Measurements from ENCODE around the gene B3GALT5.

Gene B3GALT5

GRCh38 chr21:39645331-39645730 is 32.6 kb downstream of the B3GALT5 start:
- no peak for DNase-seq (ENCODE audit: low read depth)

GRCh38 chr21:39647476-39647875 is 34.7 kb downstream of the B3GALT5 start:
- no peak for DNase-seq (ENCODE audit: low read depth)

- no peak for DNase-seq (ENCODE audit: low read depth)
These were observed 36.1 kb downstream of the B3GALT5 start for GRCh38 chr21:39648879-39649278.

- DNase-seq (ENCODE audit: low read depth) = no peak
These were observed 36.8 kb downstream of the B3GALT5 start for GRCh38 chr21:39649526-39649925.

GRCh38 chr21:39650306-39650705 is 37.6 kb downstream of the B3GALT5 start:
- no peak for DNase-seq (ENCODE audit: low read depth)

- DNase-seq (ENCODE audit: low read depth) = no peak
These were observed 38.1 kb downstream of the B3GALT5 start for GRCh38 chr21:39650801-39651200.

- DNase-seq (ENCODE audit: low read depth) = no peak
These were observed 38.5 kb downstream of the B3GALT5 start for GRCh38 chr21:39651206-39651605.

GRCh38 chr21:39654951-39655350 is 42.2 kb downstream of the B3GALT5 start:
- no peak for DNase-seq (ENCODE audit: low read depth)

GRCh38 chr21:39655589-39655988 is 42.8 kb downstream of the B3GALT5 start:
- DNase-seq (ENCODE audit: low read depth) = no peak

GRCh38 chr21:39656209-39656608 is 43.5 kb downstream of the B3GALT5 start:
- DNase-seq (ENCODE audit: low read depth) = no peak

- DNase-seq (ENCODE audit: low read depth) = no peak
These were observed 44.5 kb downstream of the B3GALT5 start for GRCh38 chr21:39657091-39657689.

- DNase-seq (ENCODE audit: low read depth) = no peak
These were observed 45.3 kb downstream of the B3GALT5 start for GRCh38 chr21:39658066-39658465.

GRCh38 chr21:39659070-39659815 is 46.5 kb downstream of the B3GALT5 start:
- no peak for DNase-seq (ENCODE audit: low read depth)

- DNase-seq (ENCODE audit: low read depth) = no peak
These were observed 47.6 kb downstream of the B3GALT5 start for GRCh38 chr21:39660191-39660980.

- no peak for DNase-seq (ENCODE audit: low read depth)
These were observed 48.4 kb downstream of the B3GALT5 start for GRCh38 chr21:39661121-39661520.

GRCh38 chr21:39661740-39662139 is 49.0 kb downstream of the B3GALT5 start:
- no peak for DNase-seq (ENCODE audit: low read depth)

GRCh38 chr21:39662411-39662953 is 49.7 kb downstream of the B3GALT5 start:
- DNase-seq (ENCODE audit: low read depth) = no peak

GRCh38 chr21:39663066-39663465 is 50.3 kb downstream of the B3GALT5 start:
- DNase-seq (ENCODE audit: low read depth) = no peak

- DNase-seq (ENCODE audit: low read depth) = no peak
These were observed 51.2 kb downstream of the B3GALT5 start for GRCh38 chr21:39663742-39664492.

- no peak for DNase-seq (ENCODE audit: low read depth)
These were observed 51.8 kb downstream of the B3GALT5 start for GRCh38 chr21:39664586-39664985.

GRCh38 chr21:39666026-39666425 is 53.3 kb downstream of the B3GALT5 start:
- DNase-seq (ENCODE audit: low read depth) = no peak
